HG02571 (cell line): Measurements from ENCODE around the gene PLXDC1.
"Not testable (repeated sequence)": the region's sequence is repeated elsewhere in the genome, so short reads cannot be mapped to it uniquely, and the experiment has no call there.

ENCODE experiments used
- ATAC-seq: cut with Tn5 transposase; IDR thresholded peaks from one replicate; pipeline ENCODE4 v1.9.1; 2021; ENCODE audit warnings: mild to moderate bottlenecking, moderate library complexity; ENCODE audit not compliant: unreplicated experiment

The PLXDC1 gene

GRCh38 chr17:39183045-39183444 is 31.6 kb upstream of the PLXDC1 start:
- ATAC-seq = no peak

GRCh38 chr17:39181303-39181702 is 29.9 kb upstream of the PLXDC1 start:
- no peak for ATAC-seq

- no peak for ATAC-seq
Measured at GRCh38 chr17:39178536-39178935, 27.1 kb upstream of the PLXDC1 start.

- ATAC-seq = no peak
Measured at GRCh38 chr17:39177256-39177655, 25.8 kb upstream of the PLXDC1 start.

- ATAC-seq = no peak
Measured at GRCh38 chr17:39175695-39176093, 24.3 kb upstream of the PLXDC1 start.

GRCh38 chr17:39174920-39175694 is 23.7 kb upstream of the PLXDC1 start:
- no peak for ATAC-seq

- ATAC-seq = no peak
Measured at GRCh38 chr17:39173526-39174274, 22.3 kb upstream of the PLXDC1 start.

- no peak for ATAC-seq
Measured at GRCh38 chr17:39173080-39173479, 21.6 kb upstream of the PLXDC1 start.

GRCh38 chr17:39171933-39172332 is 20.5 kb upstream of the PLXDC1 start:
- no peak for ATAC-seq

- no peak for ATAC-seq
Measured at GRCh38 chr17:39170558-39170957, 19.1 kb upstream of the PLXDC1 start.

- ATAC-seq = no peak
Measured at GRCh38 chr17:39170109-39170508, 18.7 kb upstream of the PLXDC1 start.

- ATAC-seq = no peak
Measured at GRCh38 chr17:39169518-39169917, 18.1 kb upstream of the PLXDC1 start.

GRCh38 chr17:39169101-39169500 is 17.7 kb upstream of the PLXDC1 start:
- ATAC-seq = no peak

- ATAC-seq = not testable (repeated sequence)
Measured at GRCh38 chr17:39168503-39168902, 17.1 kb upstream of the PLXDC1 start.

GRCh38 chr17:39167476-39167875 is 16.0 kb upstream of the PLXDC1 start:
- ATAC-seq = no peak

- no peak for ATAC-seq
Measured at GRCh38 chr17:39166437-39167335, 15.2 kb upstream of the PLXDC1 start.

GRCh38 chr17:39165841-39166349 is 14.5 kb upstream of the PLXDC1 start, which contains the start of gene ARL5C:
Gene ARL5C, minus strand, starts transcription at chr17:39166161. Its CDS starts 401 bp downstream, at chr17:39165760.
- ATAC-seq = no peak

GRCh38 chr17:39165178-39165840 is 13.9 kb upstream of the PLXDC1 start:
- no peak for ATAC-seq

- peak; percentile 63 for ATAC-seq
Measured at GRCh38 chr17:39164675-39165143, 13.3 kb upstream of the PLXDC1 start.

GRCh38 chr17:39161962-39162361 is 10.5 kb upstream of the PLXDC1 start:
- ATAC-seq = no peak
